Dendritic cell treated with granulocyte-macrophage colony-stimulating factor and Interleukin-4, amounts not matched to agents 40 ng/mL and 50 ng/mL, for 4 days (primary cell): Measurements from ENCODE around the gene C1QL4.
A peak's percentile ranks its signal among the peaks of the same experiment; 100 is the strongest.
"Not testable (repeated sequence)": the region's sequence is repeated elsewhere in the genome, so short reads cannot be mapped to it uniquely, and the experiment has no call there.

Experiments
- H3K27ac Mint-ChIP-seq: one replicate; pipeline ENCODE4 v1.8.0; 2022; ENCODE audit warnings: mild to moderate bottlenecking, mixed read lengths
- H3K27me3 Mint-ChIP-seq: one replicate; pipeline ENCODE4 v1.8.0; 2022; ENCODE audit warnings: mild to moderate bottlenecking, mixed read lengths
- H3K36me3 Mint-ChIP-seq: one replicate; pipeline ENCODE4 v1.8.0; 2022; ENCODE audit warnings: low read depth, mixed read lengths
- H3K4me1 Mint-ChIP-seq: one replicate; pipeline ENCODE4 v1.8.0; 2022; ENCODE audit warnings: low read depth, mixed read lengths
- H3K4me3 Mint-ChIP-seq: one replicate; pipeline ENCODE4 v1.8.0; 2022; ENCODE audit warnings: mild to moderate bottlenecking, moderate library complexity, mixed read lengths
- H3K9me3 Mint-ChIP-seq: one replicate; pipeline ENCODE4 v1.8.0; 2022; ENCODE audit warnings: mixed read lengths
- intact Hi-C: fragments of 100-400 bp; cut with micrococcal nuclease; formaldehyde crosslinking; loops from one replicate; pipeline ENCODE4 v1.15.0; 2022

The C1QL4 gene

DNA sequence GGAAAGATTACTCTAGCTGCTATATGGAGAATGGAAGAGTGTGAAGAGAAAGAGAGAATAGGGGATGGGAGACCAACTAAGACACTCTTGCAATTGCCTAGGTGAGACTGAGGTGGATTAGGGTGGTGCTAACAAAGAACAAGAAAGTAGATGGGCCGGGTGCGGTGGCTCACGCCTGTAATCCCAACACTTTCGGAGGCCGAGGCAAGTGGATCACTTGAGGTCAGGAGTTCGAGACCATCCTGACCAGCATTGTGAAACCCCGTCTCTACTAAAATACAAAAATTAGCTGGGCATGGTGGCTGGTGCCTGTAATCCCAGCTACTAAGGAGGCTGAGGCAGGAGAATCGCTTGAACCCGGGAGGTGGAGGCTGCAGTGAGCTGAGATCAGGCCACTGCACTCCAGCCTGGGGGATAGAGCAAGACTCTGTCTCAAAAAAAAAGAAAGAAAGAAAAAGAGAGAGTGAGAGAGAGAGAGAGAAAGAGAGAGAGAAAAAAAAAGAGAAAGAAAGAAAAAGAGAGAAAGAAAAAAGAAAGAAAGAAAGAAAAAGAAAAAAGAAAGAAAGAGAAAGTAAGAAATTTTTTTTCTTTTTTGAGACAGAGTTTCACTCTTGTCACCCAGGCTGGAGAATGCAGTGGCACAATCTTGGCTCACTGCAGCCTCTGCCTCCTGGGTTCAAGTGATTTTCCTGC lies 16.4 kb downstream of the C1QL4 start:
- H3K27ac Mint-ChIP-seq, H3K27me3 Mint-ChIP-seq, H3K4me3 Mint-ChIP-seq, intact Hi-C loops, H3K36me3 Mint-ChIP-seq, H3K9me3 Mint-ChIP-seq: not testable (repeated sequence)
- peaks cover 21% of the 10 kb centered on the region for H3K4me1 Mint-ChIP-seq

DNA sequence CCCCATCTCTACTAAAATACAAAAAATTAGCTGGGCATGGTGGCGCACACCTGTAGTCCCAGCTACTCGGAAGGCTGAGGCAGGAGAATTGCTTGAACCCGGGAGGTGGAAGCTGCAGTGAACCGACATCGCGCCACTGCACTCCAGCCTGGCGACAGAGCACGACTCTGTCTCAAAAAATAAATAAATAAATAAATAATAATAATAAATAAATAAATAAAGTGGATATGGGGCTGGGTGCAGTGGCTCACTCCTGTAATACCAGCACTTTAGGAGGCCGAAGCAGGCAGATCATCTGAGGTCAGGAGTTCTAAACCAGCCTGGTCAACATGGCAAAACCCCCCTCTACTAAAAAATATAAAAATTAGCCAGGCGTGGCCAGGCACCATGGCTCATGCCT lies 19.9 kb downstream of the C1QL4 start:
- intact Hi-C loops, H3K36me3 Mint-ChIP-seq, H3K9me3 Mint-ChIP-seq, H3K4me3 Mint-ChIP-seq, H3K27ac Mint-ChIP-seq: not testable (repeated sequence)
- peaks cover 14% of the 10 kb centered on the region for H3K27me3 Mint-ChIP-seq
- H3K4me1 Mint-ChIP-seq, result peaks cover 10% of the 10 kb centered on the region

DNA sequence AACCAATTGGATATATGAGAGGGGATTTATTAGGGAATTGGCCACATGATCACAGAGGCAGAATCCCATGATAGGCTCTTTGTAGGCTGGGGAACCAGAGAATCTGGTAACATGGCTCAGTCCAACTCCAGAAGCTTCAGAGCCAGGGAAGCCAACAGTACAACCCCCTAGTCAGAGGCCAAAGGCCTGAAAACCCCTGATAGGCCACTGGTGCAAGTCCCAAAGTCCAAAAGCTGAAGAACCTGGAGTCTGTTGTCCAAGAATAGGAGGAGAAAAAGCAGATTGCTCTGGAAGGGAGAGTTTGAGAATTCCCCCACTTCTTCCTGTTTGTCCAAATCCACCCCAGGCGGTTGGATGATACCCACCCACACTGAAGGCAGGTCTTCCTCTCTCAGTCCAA lies 22.2 kb downstream of the C1QL4 start:
- Mint-ChIP-seq H3K27me3 (peaks cover 18% of the 10 kb centered on the region), H3K9me3 (no peaks in the 10 kb centered on the region), H3K27ac (no peak overlapping the region), H3K4me1 (peaks cover 5% of the 10 kb centered on the region), H3K36me3 (no peaks in the 10 kb centered on the region), H3K4me3 (no peak overlapping the region)
- intact Hi-C loops, result no loop called here

DNA sequence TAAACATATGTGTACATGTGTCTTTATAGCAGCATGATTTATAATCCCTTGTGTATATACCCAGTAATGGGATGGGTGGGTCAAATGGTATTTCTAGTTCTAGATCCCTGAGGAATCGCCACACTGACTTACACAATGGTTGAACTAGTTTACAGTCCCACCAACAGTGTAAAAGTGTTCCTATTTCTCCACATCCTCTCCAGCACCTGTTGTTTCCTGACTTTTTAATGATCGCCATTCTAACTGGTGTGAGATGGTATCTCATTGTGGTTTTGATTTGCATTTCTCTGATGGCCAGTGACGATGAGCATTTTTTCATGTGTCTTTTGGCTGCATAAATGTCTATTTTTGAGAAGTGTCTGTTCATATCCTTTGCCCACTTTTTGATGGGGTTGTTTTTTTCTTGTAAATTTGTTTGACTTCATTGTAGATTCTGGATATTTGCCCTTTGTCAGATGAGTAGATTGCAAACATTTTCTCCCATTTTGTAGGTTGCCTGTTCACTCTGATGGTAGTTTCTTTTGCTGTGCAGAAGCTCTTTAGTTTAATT lies 26.5 kb downstream of the C1QL4 start:
- H3K36me3 Mint-ChIP-seq, intact Hi-C loops, H3K27ac Mint-ChIP-seq, H3K9me3 Mint-ChIP-seq, H3K4me3 Mint-ChIP-seq: not testable (repeated sequence)
- Mint-ChIP-seq H3K27me3 (peaks cover 28% of the 10 kb centered on the region), H3K4me1 (peaks cover 15% of the 10 kb centered on the region)

DNA sequence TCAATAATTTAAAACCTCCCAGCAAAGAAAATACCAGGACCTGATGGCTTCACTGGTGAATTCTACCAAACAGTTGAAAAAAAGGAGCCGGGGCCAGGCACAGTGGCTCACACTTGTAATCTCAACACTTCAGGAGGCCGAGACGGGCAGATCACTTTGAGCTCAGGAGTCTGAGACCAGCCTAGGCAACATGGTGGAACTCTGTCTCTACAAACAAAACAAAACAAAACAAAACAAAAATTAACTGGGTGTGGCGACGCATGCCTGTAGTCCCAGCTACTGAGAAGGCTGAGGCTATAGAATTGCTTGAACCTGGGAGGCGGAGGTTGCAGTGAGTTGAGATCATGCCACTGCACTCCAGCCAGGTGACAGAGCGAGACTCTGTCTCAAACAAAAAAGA lies 27.6 kb downstream of the C1QL4 start:
- Mint-ChIP-seq H3K27me3 (peaks cover 30% of the 10 kb centered on the region), H3K4me1 (peaks cover 15% of the 10 kb centered on the region), H3K27ac (no peak overlapping the region), H3K4me3 (no peak overlapping the region), H3K9me3 (no peaks in the 10 kb centered on the region), H3K36me3 (no peaks in the 10 kb centered on the region)
- intact Hi-C loops, result no loop called here

DNA sequence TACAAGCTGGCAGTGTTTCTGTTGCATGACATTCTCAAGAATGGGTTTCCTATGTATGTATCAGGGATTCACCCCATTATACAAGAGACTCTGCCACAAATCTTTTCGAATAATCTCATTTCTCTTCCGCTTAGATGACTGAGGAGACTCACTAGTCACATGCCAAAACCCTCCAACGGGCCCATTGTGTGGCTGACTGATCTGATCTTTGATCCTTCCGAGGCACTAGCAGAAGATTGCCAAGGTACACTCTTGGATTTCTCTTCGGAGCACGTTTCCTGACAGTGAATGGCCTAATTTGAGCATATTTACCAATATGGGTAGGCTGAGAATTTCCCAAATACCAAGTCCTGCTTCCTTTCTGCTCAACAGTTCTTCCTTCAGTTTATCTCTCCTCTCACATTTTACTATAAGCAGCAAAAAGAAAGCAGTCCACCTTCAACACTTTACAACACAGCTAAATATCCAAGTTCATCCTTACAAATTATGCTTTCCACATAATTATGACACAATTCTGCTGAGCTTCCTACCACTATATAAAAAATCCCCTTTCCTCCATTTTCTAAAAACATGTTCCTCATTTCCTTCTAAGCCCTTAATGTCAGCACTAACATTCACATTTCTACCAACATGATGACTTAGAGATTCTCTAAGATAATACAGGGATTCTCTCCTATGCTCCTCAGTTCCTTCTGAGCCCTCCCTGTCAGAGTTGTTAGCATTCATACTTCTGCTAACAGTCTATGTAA lies 31.1 kb downstream of the C1QL4 start:
- peak overlapping the region; percentile 50 for H3K27ac Mint-ChIP-seq
- peaks cover 40% of the 10 kb centered on the region for H3K27me3 Mint-ChIP-seq
- no peaks in the 10 kb centered on the region for H3K36me3 Mint-ChIP-seq
- H3K9me3 Mint-ChIP-seq, result no peaks in the 10 kb centered on the region
- intact Hi-C loops, result no loop called here
- H3K4me1 Mint-ChIP-seq, result peaks cover 10% of the 10 kb centered on the region
- H3K4me3 Mint-ChIP-seq, result no peak overlapping the region

DNA sequence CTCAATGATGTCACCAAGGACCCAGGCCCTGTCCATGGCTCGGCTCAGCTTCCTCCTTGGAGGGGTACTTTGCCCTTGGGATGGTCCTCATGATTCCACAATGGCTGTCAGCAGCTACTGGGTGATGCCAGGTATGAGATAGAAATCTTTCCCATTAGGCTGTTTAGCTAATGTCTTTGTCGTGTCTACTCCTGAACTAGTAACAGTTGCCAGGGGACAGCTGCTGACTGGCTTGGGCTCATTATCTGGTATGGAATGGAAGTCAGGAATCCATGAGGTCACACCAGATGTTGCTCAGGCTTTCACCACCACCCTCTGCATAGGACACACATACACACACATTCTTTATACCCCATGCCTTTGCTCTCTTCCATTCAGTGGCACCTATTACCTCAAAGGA lies 32.8 kb downstream of the C1QL4 start:
- H3K9me3 Mint-ChIP-seq, result no peaks in the 10 kb centered on the region
- H3K27me3 Mint-ChIP-seq, result peaks cover 45% of the 10 kb centered on the region
- H3K36me3 Mint-ChIP-seq, result no peaks in the 10 kb centered on the region
- no peak overlapping the region for H3K27ac Mint-ChIP-seq
- H3K4me1 Mint-ChIP-seq, result peaks cover 10% of the 10 kb centered on the region
- intact Hi-C loops, result no loop called here
- H3K4me3 Mint-ChIP-seq, result no peak overlapping the region

DNA sequence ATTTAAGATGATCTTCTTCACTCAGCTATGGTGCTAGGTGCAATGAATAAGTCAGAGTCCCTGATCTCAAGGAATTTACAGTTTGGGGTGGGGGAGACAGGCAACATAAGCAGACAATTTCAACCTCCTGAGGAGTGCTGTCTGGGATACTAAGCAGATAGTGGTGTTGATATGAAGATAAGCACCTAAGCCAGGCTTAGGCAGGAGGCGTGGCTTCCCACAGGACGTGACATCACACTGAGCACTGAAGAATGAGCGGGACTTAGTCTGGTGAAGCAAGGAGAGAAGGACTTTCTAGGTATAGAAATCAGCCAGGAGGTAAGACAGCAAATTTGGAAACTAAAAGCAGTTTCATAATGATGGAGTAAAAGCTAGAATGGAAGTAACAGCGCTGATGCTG lies 35.2 kb downstream of the C1QL4 start:
- Mint-ChIP-seq H3K27me3 (peaks cover 58% of the 10 kb centered on the region), H3K4me3 (no peak overlapping the region), H3K4me1 (peaks cover 28% of the 10 kb centered on the region), H3K36me3 (no peaks in the 10 kb centered on the region), H3K27ac (no peak overlapping the region), H3K9me3 (no peaks in the 10 kb centered on the region)
- intact Hi-C loops, result no loop called here

DNA sequence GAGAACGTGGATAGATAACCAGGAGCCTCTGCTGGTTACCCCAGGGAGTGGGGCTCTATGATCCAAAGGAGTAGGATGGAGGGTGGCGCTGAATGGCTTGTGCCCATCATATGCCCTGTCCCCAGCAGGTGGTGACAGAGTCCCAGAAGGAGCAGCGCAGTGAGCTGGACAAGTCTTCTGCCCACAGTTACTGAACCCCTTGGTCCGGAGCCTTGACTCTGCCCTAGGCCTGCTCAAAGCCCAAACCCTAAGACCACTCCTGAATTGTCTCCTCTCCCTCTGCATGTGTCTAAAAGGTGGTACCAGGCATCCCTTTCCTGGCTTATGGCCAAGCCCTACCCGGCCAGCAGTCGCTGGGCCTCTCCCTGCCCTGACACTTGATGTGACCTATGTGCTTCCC lies 38.8 kb downstream of the C1QL4 start:
- peaks cover 37% of the 10 kb centered on the region for H3K4me1 Mint-ChIP-seq
- no peaks in the 10 kb centered on the region for H3K9me3 Mint-ChIP-seq
- H3K36me3 Mint-ChIP-seq, result no peaks in the 10 kb centered on the region
- H3K27ac Mint-ChIP-seq, result no peak overlapping the region
- H3K27me3 Mint-ChIP-seq, result peaks cover 90% of the 10 kb centered on the region
- no peak overlapping the region for H3K4me3 Mint-ChIP-seq
- intact Hi-C loops, result no loop called here

DNA sequence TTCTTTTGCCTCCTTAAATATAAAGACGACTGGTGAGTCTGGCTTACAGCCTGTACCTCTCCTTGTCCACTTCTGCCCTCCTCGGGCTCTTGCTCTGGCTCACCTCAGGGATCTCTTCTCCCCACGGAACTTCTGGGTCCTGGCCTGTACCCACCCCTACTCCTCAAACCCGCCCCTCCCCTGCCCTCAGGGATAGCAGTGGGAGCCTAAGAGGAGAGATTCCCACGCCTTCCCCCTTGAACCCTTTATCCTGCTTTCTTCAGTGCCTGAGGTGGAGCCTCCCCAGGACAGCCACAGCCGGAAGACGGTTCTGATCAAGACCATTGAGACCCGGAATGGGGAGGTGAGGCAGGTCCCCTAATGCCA lies 39.3 kb downstream of the C1QL4 start:
- Mint-ChIP-seq H3K4me3 (peak overlapping the region; percentile 26), H3K36me3 (no peaks in the 10 kb centered on the region), H3K27ac (no peak overlapping the region), H3K4me1 (peaks cover 38% of the 10 kb centered on the region), H3K9me3 (no peaks in the 10 kb centered on the region), H3K27me3 (peaks cover 90% of the 10 kb centered on the region)
- intact Hi-C loops, result no loop called here

DNA sequence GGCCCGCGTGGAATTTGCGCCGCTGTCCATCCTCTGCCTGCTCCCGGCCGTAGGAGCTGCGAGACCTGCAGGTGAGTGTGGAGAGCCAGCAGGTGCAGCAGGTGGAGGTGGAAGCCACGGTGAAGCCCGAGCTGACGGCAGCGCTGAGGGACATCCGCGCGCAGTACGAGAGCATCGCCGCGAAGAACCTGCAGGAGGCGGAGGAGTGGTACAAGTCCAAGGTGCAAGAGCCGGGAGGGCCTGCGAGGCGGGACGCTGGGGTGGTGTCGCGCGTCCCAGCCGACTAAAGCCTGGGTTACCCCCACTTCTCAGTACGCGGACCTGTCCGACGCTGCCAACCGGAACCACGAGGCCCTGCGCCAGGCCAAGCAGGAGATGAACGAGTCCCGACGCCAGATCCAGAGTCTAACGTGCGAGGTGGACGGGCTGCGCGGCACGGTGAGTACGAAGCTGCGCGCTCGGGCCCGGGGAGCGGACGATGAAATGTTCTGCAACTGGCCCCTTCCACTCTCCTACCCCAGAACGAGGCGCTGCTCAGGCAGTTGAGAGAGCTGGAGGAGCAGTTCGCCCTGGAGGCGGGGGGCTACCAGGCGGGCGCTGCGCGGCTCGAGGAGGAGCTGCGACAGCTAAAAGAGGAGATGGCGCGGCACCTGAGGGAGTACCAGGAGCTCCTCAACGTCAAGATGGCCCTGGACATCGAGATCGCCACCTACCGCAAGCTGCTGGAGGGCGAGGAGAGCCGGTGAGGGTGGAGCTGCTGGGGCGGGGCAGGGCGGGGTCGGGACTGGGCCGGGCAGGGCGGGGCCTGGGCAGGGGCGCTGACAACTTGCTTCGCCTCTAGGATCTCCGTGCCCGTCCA lies 39.9 kb downstream of the C1QL4 start:
- Mint-ChIP-seq H3K27ac (no peak overlapping the region), H3K27me3 (peaks cover 91% of the 10 kb centered on the region), H3K4me3 (peak overlapping the region; percentile 64), H3K9me3 (no peaks in the 10 kb centered on the region), H3K4me1 (peaks cover 38% of the 10 kb centered on the region), H3K36me3 (no peaks in the 10 kb centered on the region)
- intact Hi-C loops, result no loop called here

DNA sequence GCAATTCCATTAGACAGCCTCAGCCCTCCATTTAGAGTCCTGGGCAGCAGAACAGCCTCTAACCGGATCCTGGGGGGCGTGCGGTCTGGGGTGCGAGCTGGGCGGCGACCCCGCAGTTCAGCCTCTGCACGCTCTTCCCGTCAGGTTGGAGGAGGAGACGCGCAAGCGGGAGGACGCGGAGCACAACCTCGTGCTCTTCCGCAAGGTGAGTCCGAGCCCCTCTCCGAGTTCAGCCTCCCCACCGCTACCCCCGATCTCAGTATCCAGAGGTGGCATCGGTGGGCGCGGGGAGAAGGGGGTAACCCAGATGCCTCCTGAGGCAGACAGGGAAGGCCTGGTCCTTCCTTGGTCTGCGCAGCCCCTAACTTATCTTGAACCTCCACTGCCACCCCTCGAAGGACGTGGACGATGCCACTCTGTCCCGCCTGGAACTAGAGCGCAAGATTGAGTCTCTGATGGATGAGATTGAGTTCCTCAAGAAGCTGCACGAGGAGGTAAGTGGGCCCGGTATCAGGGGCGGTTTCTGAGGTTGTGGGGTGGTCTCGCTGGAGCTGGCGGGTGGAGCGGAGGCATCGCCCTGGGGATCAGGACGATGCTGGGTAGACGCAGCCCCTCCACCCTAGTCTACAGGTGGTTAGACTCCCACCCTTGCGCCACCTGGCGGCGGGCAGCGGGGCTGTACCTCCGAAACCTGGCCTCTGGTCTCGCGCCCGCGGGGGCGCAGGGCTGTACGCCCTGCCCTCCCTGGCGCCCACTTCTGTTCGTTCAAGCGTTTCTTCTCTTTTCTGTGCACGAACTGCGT lies 40.8 kb downstream of the C1QL4 start:
- H3K4me3 Mint-ChIP-seq, result peak overlapping the region; percentile 64
- intact Hi-C loops, result no loop called here

DNA sequence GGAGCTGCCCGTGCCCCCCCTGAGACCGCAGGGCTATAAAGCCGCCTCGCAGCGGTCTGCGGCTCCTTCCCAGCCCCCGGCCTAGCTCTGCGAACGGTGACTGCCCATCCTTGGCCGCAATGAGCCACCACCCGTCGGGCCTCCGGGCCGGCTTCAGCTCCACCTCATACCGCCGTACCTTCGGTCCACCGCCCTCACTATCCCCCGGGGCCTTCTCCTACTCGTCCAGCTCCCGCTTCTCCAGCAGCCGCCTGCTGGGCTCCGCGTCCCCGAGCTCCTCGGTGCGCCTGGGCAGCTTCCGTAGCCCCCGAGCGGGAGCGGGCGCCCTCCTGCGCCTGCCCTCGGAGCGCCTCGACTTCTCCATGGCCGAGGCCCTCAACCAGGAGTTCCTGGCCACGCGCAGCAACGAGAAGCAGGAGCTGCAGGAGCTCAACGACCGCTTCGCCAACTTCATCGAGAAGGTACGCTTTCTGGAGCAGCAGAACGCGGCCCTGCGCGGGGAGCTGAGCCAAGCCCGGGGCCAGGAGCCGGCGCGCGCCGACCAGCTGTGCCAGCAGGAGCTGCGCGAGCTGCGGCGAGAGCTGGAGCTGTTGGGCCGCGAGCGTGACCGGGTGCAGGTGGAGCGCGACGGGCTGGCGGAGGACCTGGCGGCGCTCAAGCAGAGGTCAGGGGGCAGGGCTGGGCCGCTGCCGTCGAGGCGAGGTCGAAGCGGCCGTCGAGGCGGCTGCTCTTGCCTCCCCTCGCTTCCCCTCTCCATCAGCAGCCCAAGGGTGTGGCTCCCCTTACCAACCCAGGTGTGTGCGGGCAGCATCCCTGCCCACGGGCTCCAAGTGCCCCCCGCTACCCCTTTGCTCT lies 41.7 kb downstream of the C1QL4 start, which contains the start of gene PRPH:
PRPH (plus strand) TSS at position 66 of the 855 bp plus-strand sequence; CDS start at position 120, 54 bp downstream.
- no peaks in the 10 kb centered on the region for H3K9me3 Mint-ChIP-seq
- intact Hi-C loops, result no loop called here
- H3K27me3 Mint-ChIP-seq, result peaks cover 90% of the 10 kb centered on the region
- no peak within 1 kb of the TSS for H3K4me3 Mint-ChIP-seq
- H3K36me3 Mint-ChIP-seq, result no peaks in the 10 kb centered on the region
- no peak within 1 kb of the TSS for H3K27ac Mint-ChIP-seq
- H3K4me1 Mint-ChIP-seq, result peaks cover 38% of the 10 kb centered on the region

More for the DNA sequence above, 40.8 kb downstream of the C1QL4 start:
- H3K9me3 Mint-ChIP-seq, result no peaks in the 10 kb centered on the region
- no peaks in the 10 kb centered on the region for H3K36me3 Mint-ChIP-seq
- H3K27me3 Mint-ChIP-seq, result peaks cover 91% of the 10 kb centered on the region
- no peak overlapping the region for H3K27ac Mint-ChIP-seq
- H3K4me1 Mint-ChIP-seq, result peaks cover 38% of the 10 kb centered on the region
